A673 (cell line): Measurements from ENCODE around the gene PAXX. TPM values are rescaled to one million over a fixed set of nuclear protein-coding genes. Genes with fewer than 3 reads are reported as not detected.

ENCODE experiments used
- BruUV-seq: library from RNA; stranded (reverse); fragments of 400-500 nt; replicated peaks from 2 replicates; lab custom pipeline; 2021; lab: Mats Ljungman, UMichigan
- CTCF ChIA-PET: fragments of 300-600 bp; sonication (Branson Sonifier 250); formaldehyde crosslinking; loops from one replicate; lab custom pipeline; 2022; ENCODE audit warnings: antibody characterized with exemption; lab: Charles Lee
- POLR2A ChIA-PET: fragments of 300-600 bp; sonication (Branson Sonifier 250); formaldehyde crosslinking; loops from one replicate; lab custom pipeline; 2022; ENCODE audit warnings: antibody characterized with exemption; ENCODE audit not compliant: low non-redundant PET; lab: Charles Lee
- DNase-seq: peaks from one replicate; pipeline ENCODE4 v3.0.0-alpha.2; 2015; ENCODE audit warnings: low spot score
- H3K27ac ChIP-seq: fragments of 200-600 bp; sonication (generic); 2 replicates; pipeline ENCODE4 v1.5.1; 2016; ENCODE audit warnings: mixed run types, low read depth, mild to moderate bottlenecking, mixed read lengths, antibody characterized with exemption, low read length; ENCODE audit not compliant: poor library complexity, severe bottlenecking
- H3K27me3 ChIP-seq: fragments of 200-600 bp; sonication (generic); replicated peaks from 2 replicates; pipeline ENCODE4 v1.6.1; 2017; ENCODE audit warnings: mixed run types, low read depth, mild to moderate bottlenecking, mixed read lengths, antibody characterized with exemption, low read length; ENCODE audit not compliant: insufficient read depth, poor library complexity
- H3K36me3 ChIP-seq: fragments of 200-600 bp; sonication (generic); 2 replicates; pipeline ENCODE4 v1.6.1; 2016; ENCODE audit warnings: mixed run types, mild to moderate bottlenecking, mixed read lengths, antibody characterized with exemption, low read length; ENCODE audit not compliant: insufficient read depth, poor library complexity, severe bottlenecking
- H3K4me1 ChIP-seq: fragments of 200-600 bp; sonication (generic); 2 replicates; pipeline ENCODE4 v1.6.1; 2017; ENCODE audit warnings: mixed run types, mild to moderate bottlenecking, mixed read lengths, antibody characterized with exemption, low read length; ENCODE audit not compliant: insufficient read depth, poor library complexity, severe bottlenecking
- H3K4me3 ChIP-seq: fragments of 200-600 bp; sonication (generic); 2 replicates; pipeline ENCODE4 v1.5.1; 2016; ENCODE audit warnings: low read depth, mixed run types, mild to moderate bottlenecking, mixed read lengths, low read length; ENCODE audit not compliant: poor library complexity, severe bottlenecking
- H3K9me3 ChIP-seq: fragments of 200-600 bp; sonication (generic); 2 replicates; pipeline ENCODE4 v1.6.1; 2016; ENCODE audit warnings: mixed run types, low read depth, mild to moderate bottlenecking, mixed read lengths, antibody characterized with exemption, low read length; ENCODE audit not compliant: poor library complexity, severe bottlenecking
- CTCF ChIP-seq: fragments of 300-800, 200-600 bp; sonication (generic); conservative IDR thresholded peaks from 2 replicates; pipeline ENCODE4 v1.5.1; 2017; ENCODE audit warnings: low read depth, mild to moderate bottlenecking, antibody characterized with exemption, low read length, moderate library complexity, mixed read lengths
- EZH2 ChIP-seq: fragments of 200-600 bp; sonication (generic); IDR thresholded peaks from 2 replicates; pipeline ENCODE4 v1.6.1; 2017; ENCODE audit warnings: borderline replicate concordance, low read depth, mild to moderate bottlenecking, mixed read lengths, antibody characterized with exemption, low read length; ENCODE audit not compliant: poor library complexity, severe bottlenecking
- intact Hi-C: fragments of 100-400 bp; cut with micrococcal nuclease; formaldehyde crosslinking; loops from one replicate; pipeline ENCODE4 v1.10.0; 2022; ENCODE audit not compliant: unreplicated experiment
- total RNA-seq: library from RNA; stranded (reverse); gene quantifications from 2 replicates; pipeline ENCODE4 v1.2.3, GENCODE V29; 2021

PAXX gene
- total RNA-seq, 1 experiment from 2014 or later = 91.5 TPM

- POLR2A ChIA-PET = no interaction called here
These were observed 17.0 kb downstream of the PAXX start for GRCh38 chr9:137009217-137009616.

GRCh38 chr9:137009938-137010732 lies 17.9 kb downstream of the PAXX start:
- Histone ChIP-seq H3K27me3 (no peaks in the 10 kb centered on the region), H3K27ac (no peak overlapping the region), H3K9me3 (no peaks in the 10 kb centered on the region), H3K4me3 (no peak overlapping the region), H3K36me3 (peaks cover 3% of the 10 kb centered on the region), H3K4me1 (no peaks in the 10 kb centered on the region)
- ChIA-PET POLR2A (no interaction called here), CTCF (interaction anchor here (0.6 kb wide), 1 partner anchor 19 kb away, joined by 3 read pairs; no protein-coding TSS in a partner anchor)
- no TSS peak for BruUV-seq
- intact Hi-C loops = no loop called here
- DNase-seq = no peak
- TF ChIP-seq CTCF (no peak), EZH2 (no peak)

More at GRCh38 chr9:137009217-137009616, 17.0 kb downstream of the PAXX start:
- Histone ChIP-seq H3K9me3 (no peaks in the 10 kb centered on the region), H3K27me3 (no peaks in the 10 kb centered on the region), H3K27ac (no peak overlapping the region), H3K4me1 (no peaks in the 10 kb centered on the region), H3K4me3 (no peak overlapping the region), H3K36me3 (peaks cover 3% of the 10 kb centered on the region)
- CTCF ChIA-PET = no interaction called here
- no peak for DNase-seq
- intact Hi-C loops = no loop called here
- TF ChIP-seq EZH2 = no peak
- no TSS peak for BruUV-seq

DNA sequence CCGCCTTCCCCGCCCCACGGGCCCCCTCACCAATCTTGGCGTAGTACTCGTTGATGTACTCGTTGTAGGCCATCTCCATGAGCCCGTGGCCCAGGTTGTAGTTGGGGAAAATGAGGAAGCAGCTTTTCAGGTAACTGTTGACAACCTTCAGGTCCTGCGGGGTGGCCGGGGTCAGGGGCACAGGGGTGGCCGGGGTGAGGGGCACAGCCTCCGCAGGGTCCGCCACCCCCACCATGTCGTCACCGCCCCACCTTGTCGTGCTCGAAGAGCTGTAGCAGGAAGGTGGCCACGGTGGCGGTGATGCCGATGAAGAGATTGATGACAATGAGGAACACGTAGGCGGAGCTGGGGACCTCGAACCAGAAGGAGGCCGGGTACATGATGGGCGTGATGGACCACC lies 18.9 kb downstream of the PAXX start:
- BruUV-seq = no TSS peak
- no peaks in the 10 kb centered on the region for H3K27me3 ChIP-seq
- POLR2A ChIA-PET = no interaction called here

More for the DNA sequence above, 18.9 kb downstream of the PAXX start:
- Histone ChIP-seq H3K36me3 (peaks cover 3% of the 10 kb centered on the region), H3K4me3 (no peak overlapping the region), H3K27ac (no peak overlapping the region), H3K9me3 (no peaks in the 10 kb centered on the region), H3K4me1 (no peaks in the 10 kb centered on the region)
- no peak for TF ChIP-seq EZH2
- TF ChIP-seq CTCF = no peak
- DNase-seq = no peak
- CTCF ChIA-PET = no interaction called here
- intact Hi-C loops = no loop called here
